NCI-H510A treated with DMSO at 0.1 percent for 48 hours (cell line): ENCODE data around the gene CD80.

Experiments used
- DNase-seq: peaks from one replicate; lab custom pipeline; 2025; lab: John Stamatoyannopoulos, UW

The CD80 gene

DNA sequence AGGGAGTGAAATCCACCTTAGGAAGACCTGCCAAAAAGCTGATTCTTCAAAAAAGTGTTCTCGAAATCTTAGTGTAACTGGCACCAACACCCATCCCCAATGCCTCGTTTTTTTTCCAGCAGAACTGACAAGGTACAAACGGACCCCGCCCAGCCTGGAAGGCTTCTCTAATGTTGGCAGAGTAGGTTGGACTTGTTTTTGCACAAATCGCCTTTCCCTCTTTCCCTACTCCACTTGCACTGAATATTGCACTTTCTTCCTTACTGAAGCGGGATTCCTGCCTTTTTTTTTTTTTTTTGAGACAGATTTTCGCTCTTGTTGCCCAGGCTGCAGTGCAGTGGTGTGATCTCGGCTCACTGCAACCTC lies 61.6 kb downstream of the CD80 start:
- no peak for DNase-seq

- no peak for DNase-seq
Measured at GRCh38 chr3:119494597-119494996, 64.8 kb downstream of the CD80 start.

DNA sequence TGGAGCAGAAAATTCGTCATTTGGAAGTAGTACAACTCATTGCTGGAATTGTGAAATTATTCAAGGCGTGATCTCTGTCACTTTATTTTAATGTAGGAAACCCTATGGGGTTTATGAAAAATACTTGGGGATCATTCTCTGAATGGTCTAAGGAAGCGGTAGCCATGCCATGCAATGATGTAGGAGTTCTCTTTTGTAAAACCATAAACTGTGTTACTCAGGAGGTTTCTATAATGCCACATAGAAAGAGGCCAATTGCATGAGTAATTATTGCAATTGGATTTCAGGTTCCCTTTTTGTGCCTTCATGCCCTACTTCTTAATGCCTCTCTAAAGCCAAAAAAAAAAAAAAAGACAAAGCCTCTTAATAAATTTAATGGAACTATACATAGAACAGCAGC lies 66.6 kb downstream of the CD80 start:
- no peak for DNase-seq

GRCh38 chr3:119492128-119492527 lies 67.3 kb downstream of the CD80 start:
- no peak for DNase-seq

- DNase-seq = no peak
Measured at GRCh38 chr3:119490153-119490552, 69.3 kb downstream of the CD80 start.

DNA sequence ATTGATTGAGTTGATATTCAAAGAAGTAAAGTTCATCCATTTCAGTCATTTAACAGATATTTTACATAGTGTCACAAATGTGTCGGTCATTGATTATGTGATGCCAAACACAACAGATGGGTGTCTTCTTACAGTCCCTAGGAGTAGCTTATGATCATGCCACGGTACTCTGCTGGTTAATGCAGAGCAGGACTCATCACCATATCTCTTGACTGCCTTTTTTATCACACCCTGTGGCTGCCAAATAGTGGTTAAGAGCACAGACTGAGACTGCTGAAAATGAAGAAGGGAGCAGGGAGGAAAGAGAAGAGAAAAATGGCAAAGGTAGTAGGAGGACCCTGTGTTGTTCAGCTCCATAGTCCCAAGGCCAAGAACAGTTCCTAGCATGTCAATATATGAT lies 73.9 kb downstream of the CD80 start:
- no peak for DNase-seq

DNA sequence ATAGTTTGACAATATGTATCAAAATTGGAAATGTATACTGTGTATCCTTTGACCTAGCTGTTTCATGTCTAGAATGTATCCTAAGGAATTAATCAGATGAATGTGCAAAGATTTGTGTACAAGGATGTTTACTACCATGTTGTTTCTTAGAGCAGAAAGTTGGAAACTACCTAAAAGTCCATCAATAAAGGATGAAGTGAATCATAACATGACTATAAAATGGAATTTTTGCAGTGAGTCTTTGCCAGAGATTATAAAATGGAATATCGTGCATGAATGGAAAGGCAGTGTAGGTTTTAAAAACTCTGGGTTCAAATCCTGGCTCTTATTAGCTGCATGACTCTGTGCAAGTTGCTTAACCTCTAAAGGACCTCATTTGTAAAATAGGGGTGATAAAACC lies 76.3 kb downstream of the CD80 start:
- DNase-seq = no peak

- DNase-seq = no peak
Measured at GRCh38 chr3:119481079-119481478, 78.3 kb downstream of the CD80 start.
